HEK293 (cell line): ENCODE results near the gene MAEA.

ENCODE experiments used
- CTCF ChIA-PET: fragments of 350-600 bp; formaldehyde crosslinking; extraction: SDS; loops from one replicate; lab custom pipeline; 2021; ENCODE audit warnings: antibody characterized with exemption; lab: Yijun Ruan, JAX
- POLR2A ChIA-PET: fragments of 300-600 bp; formaldehyde crosslinking; extraction: SDS; loops from one replicate; lab custom pipeline; 2020; ENCODE audit warnings: antibody characterized with exemption, inconsistent platforms; lab: Yijun Ruan, JAX
- H3K27ac ChIP-seq: fragments of 200-500 bp; sonication (Bioruptor generic); 2 replicates; pipeline ENCODE4 v1.5.1; 2014; ENCODE audit warnings: low read depth, low read length, control low read depth, inconsistent platforms; ENCODE audit errors: extremely low read depth
- H3K36me3 ChIP-seq, 2 experiments: fragments of 200-500 bp in 1 of 2; sonication (Bioruptor generic) in 1 of 2; 1 replicate in 1 of 2; 2 replicates in 1 of 2; pipeline ENCODE4 v1.5.1; 2014 to 2017; ENCODE audit warnings: inconsistent platforms in 2 of 2, low read length in 2 of 2; ENCODE audit not compliant: control insufficient read depth in 2 of 2, insufficient read depth in 1 of 2
- H3K4me1 ChIP-seq: fragments of 200-500 bp; sonication (Bioruptor generic); 2 replicates; pipeline ENCODE4 v1.5.1; 2014; ENCODE audit warnings: mild to moderate bottlenecking, low read length, inconsistent platforms; ENCODE audit not compliant: control insufficient read depth, insufficient read depth
- H3K4me3 ChIP-seq: 2 replicates; pipeline ENCODE4 v1.5.1; 2011; ENCODE audit warnings: low read depth, mild to moderate bottlenecking, control low read depth, low read length, moderate library complexity
- H3K9me3 ChIP-seq: fragments of 200-500 bp; sonication (Bioruptor generic); 2 replicates; pipeline ENCODE4 v1.5.1; 2014; ENCODE audit warnings: low read depth, low read length, inconsistent platforms; ENCODE audit not compliant: control insufficient read depth, insufficient read depth
- BCL11A ChIP-seq: fragments of 450-650 bp; formaldehyde crosslinking; IDR thresholded peaks from 2 replicates; pipeline ENCODE4 v1.5.1; 2016; ENCODE audit warnings: low read depth, missing biosample characterization, missing genetic modification characterization
- EGR2 ChIP-seq: fragments of 450-650 bp; formaldehyde crosslinking; IDR thresholded peaks from 2 replicates; pipeline ENCODE4 v1.5.1; 2016; ENCODE audit warnings: low read depth, missing biosample characterization, missing genetic modification characterization
- MYNN ChIP-seq: fragments of 450-650 bp; formaldehyde crosslinking; IDR thresholded peaks from 2 replicates; pipeline ENCODE4 v1.5.1; 2016; ENCODE audit warnings: missing biosample characterization, missing genetic modification characterization, borderline replicate concordance
- OSR2 ChIP-seq: fragments of 450-650 bp; formaldehyde crosslinking; IDR thresholded peaks from 2 replicates; pipeline ENCODE4 v1.5.1; 2016; ENCODE audit warnings: missing biosample characterization, missing genetic modification characterization
- YY2 ChIP-seq: fragments of 450-650 bp; formaldehyde crosslinking; IDR thresholded peaks from 2 replicates; pipeline ENCODE4 v1.5.1; 2016; ENCODE audit warnings: missing biosample characterization, missing genetic modification characterization
- ZBTB17 ChIP-seq: fragments of 450-650 bp; formaldehyde crosslinking; IDR thresholded peaks from 2 replicates; pipeline ENCODE4 v1.5.1; 2016; ENCODE audit warnings: missing biosample characterization, missing genetic modification characterization
- ZBTB20 ChIP-seq: fragments of 450-650 bp; formaldehyde crosslinking; IDR thresholded peaks from 2 replicates; pipeline ENCODE4 v1.5.1; 2016; ENCODE audit warnings: missing biosample characterization, missing genetic modification characterization
- ZBTB8A ChIP-seq: fragments of 450-650 bp; formaldehyde crosslinking; IDR thresholded peaks from 2 replicates; pipeline ENCODE4 v1.5.1; 2016; ENCODE audit warnings: missing biosample characterization, missing genetic modification characterization
- ZNF16 ChIP-seq: fragments of 450-650 bp; formaldehyde crosslinking; IDR thresholded peaks from 2 replicates; pipeline ENCODE4 v1.5.1; 2016; ENCODE audit warnings: low read depth, missing biosample characterization, missing genetic modification characterization
- ZNF239 ChIP-seq: fragments of 450-650 bp; formaldehyde crosslinking; IDR thresholded peaks from 2 replicates; pipeline ENCODE4 v1.5.1; 2016; ENCODE audit warnings: missing biosample characterization, missing genetic modification characterization
- ZNF292 ChIP-seq: fragments of 450-650 bp; formaldehyde crosslinking; IDR thresholded peaks from 2 replicates; pipeline ENCODE4 v1.5.1; 2016; ENCODE audit warnings: low read depth, missing biosample characterization, missing genetic modification characterization, borderline replicate concordance
- ZNF560 ChIP-seq: fragments of 450-650 bp; formaldehyde crosslinking; IDR thresholded peaks from 2 replicates; pipeline ENCODE4 v1.5.1; 2017; ENCODE audit warnings: missing biosample characterization, missing genetic modification characterization, borderline replicate concordance
- ZNF596 ChIP-seq: fragments of 450-650 bp; IDR thresholded peaks from 2 replicates; pipeline ENCODE4 v1.5.0; 2018; ENCODE audit warnings: missing biosample characterization, mild to moderate bottlenecking, missing genetic modification characterization, moderate library complexity
- ZNF654 ChIP-seq: fragments of 450-650 bp; formaldehyde crosslinking; IDR thresholded peaks from 2 replicates; pipeline ENCODE4 v1.5.1; 2016; ENCODE audit warnings: low read depth, missing biosample characterization, missing genetic modification characterization
- ZNF670 ChIP-seq: fragments of 450-650 bp; formaldehyde crosslinking; IDR thresholded peaks from 2 replicates; pipeline ENCODE4 v1.5.1; 2016; ENCODE audit warnings: missing biosample characterization, missing genetic modification characterization, low read depth
- TF ChIP-seq, protein P1 (sequence below): fragments of 450-650 bp; formaldehyde crosslinking; IDR thresholded peaks from 2 replicates; pipeline ENCODE4 v1.5.1; 2016; ENCODE audit warnings: missing biosample characterization, missing genetic modification characterization
- TF ChIP-seq, protein P2 (sequence below): fragments of 450-650 bp; formaldehyde crosslinking; IDR thresholded peaks from 2 replicates; pipeline ENCODE4; 2016; ENCODE audit warnings: missing biosample characterization, missing genetic modification characterization
- TF ChIP-seq, protein P3 (sequence below): fragments of 450-650 bp; formaldehyde crosslinking; IDR thresholded peaks from 2 replicates; pipeline ENCODE4 v1.5.1; 2016; ENCODE audit warnings: missing biosample characterization, missing genetic modification characterization
- TF ChIP-seq, protein P4 (sequence below): fragments of 450-650 bp; formaldehyde crosslinking; IDR thresholded peaks from 2 replicates; pipeline ENCODE4 v1.5.1; 2017; ENCODE audit warnings: missing biosample characterization, missing genetic modification characterization

MAEA gene

DNA sequence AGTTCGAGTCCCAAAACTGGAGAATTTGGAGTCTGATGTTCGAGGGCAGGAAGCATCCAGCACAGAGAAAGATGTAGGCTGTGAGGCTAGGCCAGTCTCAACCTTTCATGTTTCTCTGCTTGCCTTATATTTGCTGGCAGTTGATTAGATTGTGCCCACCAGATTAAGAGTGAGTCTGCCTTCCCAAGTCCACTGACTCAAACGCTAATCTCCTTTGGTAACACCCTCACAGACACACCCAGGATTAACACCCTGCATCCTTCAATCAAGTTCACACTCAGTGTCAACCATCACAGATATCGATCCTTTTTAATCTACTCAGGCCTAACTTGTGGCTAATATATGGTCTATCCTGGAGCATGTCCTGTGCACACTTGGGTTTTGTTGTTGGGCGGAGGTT, 18.0 kb upstream of the MAEA start:
- H3K36me3 ChIP-seq, result no peaks in the 10 kb centered on the region
- POLR2A ChIA-PET, result no interaction called here
- CTCF ChIA-PET, result no interaction called here
- H3K4me3 ChIP-seq, result no peak overlapping the region
- no peak overlapping the region for H3K27ac ChIP-seq
- H3K4me1 ChIP-seq, result no peaks in the 10 kb centered on the region
- no peak for TF ChIP-seq YY2 (tag by site-specific recombination)
- TF ChIP-seq ZBTB20 (tag by site-specific recombination), result no peak
- no peak for TF ChIP-seq BCL11A (tag by site-specific recombination)
- TF ChIP-seq ZBTB17 (tag by site-specific recombination), result no peak
- TF ChIP-seq, protein P1, sequence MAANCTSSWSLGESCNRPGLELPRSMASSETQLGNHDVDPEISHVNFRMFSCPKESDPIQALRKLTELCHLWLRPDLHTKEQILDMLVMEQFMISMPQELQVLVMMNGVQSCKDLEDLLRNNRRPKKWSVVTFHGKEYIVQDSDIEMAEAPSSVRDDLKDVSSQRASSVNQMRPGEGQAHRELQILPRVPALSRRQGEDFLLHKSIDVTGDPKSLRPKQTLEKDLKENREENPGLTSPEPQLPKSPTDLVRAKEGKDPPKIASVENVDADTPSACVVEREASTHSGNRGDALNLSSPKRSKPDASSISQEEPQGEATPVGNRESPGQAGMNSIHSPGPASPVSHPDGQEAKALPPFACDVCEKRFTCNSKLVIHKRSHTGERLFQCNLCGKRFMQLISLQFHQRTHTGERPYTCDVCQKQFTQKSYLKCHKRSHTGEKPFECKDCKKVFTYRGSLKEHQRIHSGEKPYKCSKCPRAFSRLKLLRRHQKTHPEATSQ (tag by site-specific recombination), result no peak
- no peak for TF ChIP-seq ZNF16 (tag by site-specific recombination)
- H3K9me3 ChIP-seq, result no peaks in the 10 kb centered on the region

DNA sequence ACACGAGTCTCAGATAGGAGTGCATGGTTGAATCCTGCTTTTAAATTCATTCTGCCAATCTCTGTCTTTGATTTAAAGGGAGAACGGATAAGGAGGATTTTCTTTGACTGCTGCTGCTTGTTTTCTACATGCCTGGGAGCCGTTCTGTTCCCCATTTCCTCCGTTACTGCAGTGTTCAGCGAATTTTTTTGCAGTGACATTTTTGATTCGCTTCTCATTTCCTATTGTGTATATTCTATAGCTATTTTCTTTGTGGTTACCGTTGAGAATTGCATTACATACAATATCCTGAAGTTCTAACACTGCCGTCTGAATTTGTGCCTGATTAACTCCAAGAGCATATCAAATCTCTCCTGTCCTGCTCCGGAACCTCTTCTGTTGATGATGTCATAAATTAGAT, 14.8 kb upstream of the MAEA start:
- Histone ChIP-seq H3K9me3 (no peaks in the 10 kb centered on the region), H3K4me3 (no peak overlapping the region), H3K36me3 (no peaks in the 10 kb centered on the region), H3K27ac (no peak overlapping the region), H3K4me1 (no peaks in the 10 kb centered on the region)
- TF ChIP-seq ZNF670, result no peak
- TF ChIP-seq, protein P2, sequence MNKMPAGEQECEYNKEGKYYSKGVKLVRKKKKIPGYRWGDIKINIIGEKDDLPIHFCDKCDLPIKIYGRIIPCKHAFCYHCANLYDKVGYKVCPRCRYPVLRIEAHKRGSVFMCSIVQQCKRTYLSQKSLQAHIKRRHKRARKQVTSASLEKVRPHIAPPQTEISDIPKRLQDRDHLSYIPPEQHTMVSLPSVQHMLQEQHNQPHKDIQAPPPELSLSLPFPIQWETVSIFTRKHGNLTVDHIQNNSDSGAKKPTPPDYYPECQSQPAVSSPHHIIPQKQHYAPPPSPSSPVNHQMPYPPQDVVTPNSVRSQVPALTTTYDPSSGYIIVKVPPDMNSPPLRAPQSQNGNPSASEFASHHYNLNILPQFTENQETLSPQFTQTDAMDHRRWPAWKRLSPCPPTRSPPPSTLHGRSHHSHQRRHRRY (tag by site-specific recombination), result no peak
- no peak for TF ChIP-seq ZBTB8A (tag by site-specific recombination)
- no peak for TF ChIP-seq MYNN (tag by site-specific recombination)
- TF ChIP-seq ZNF654 (tag by site-specific recombination), result no peak
- TF ChIP-seq, protein P3, sequence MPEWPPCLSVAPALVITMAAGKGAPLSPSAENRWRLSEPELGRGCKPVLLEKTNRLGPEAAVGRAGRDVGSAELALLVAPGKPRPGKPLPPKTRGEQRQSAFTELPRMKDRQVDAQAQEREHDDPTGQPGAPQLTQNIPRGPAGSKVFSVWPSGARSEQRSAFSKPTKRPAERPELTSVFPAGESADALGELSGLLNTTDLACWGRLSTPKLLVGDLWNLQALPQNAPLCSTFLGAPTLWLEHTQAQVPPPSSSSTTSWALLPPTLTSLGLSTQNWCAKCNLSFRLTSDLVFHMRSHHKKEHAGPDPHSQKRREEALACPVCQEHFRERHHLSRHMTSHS, result no peak
- no peak for TF ChIP-seq ZNF292 (tag by site-specific recombination)
- TF ChIP-seq ZNF596 (tag by site-specific recombination), result no peak
- no peak for TF ChIP-seq OSR2
- TF ChIP-seq EGR2 (tag by site-specific recombination), result no peak
- no peak for TF ChIP-seq ZNF560 (tag by site-specific recombination)
- no peak for TF ChIP-seq ZNF239 (tag by site-specific recombination)
- TF ChIP-seq, protein P4, sequence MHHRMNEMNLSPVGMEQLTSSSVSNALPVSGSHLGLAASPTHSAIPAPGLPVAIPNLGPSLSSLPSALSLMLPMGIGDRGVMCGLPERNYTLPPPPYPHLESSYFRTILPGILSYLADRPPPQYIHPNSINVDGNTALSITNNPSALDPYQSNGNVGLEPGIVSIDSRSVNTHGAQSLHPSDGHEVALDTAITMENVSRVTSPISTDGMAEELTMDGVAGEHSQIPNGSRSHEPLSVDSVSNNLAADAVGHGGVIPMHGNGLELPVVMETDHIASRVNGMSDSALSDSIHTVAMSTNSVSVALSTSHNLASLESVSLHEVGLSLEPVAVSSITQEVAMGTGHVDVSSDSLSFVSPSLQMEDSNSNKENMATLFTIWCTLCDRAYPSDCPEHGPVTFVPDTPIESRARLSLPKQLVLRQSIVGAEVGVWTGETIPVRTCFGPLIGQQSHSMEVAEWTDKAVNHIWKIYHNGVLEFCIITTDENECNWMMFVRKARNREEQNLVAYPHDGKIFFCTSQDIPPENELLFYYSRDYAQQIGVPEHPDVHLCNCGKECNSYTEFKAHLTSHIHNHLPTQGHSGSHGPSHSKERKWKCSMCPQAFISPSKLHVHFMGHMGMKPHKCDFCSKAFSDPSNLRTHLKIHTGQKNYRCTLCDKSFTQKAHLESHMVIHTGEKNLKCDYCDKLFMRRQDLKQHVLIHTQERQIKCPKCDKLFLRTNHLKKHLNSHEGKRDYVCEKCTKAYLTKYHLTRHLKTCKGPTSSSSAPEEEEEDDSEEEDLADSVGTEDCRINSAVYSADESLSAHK (tag by site-specific recombination), result no peak
- POLR2A ChIA-PET, result no interaction called here
- CTCF ChIA-PET, result no interaction called here
